Breast epithelium (tissue), 3 donors: ENCODE measurements around the gene LRRC32.

Experiments used
- POLR2A ChIP-seq: fragments of 450-650 bp; IDR thresholded peaks from one replicate; pipeline ENCODE4 v1.6.1; 2016; ENCODE audit warnings: antibody characterized with exemption, mild to moderate bottlenecking, moderate library complexity
- TF ChIP-seq, protein P1 (sequence below), 3 donors: fragments of 450-650 bp; IDR thresholded peaks; one replicate each; pipeline ENCODE4 v1.5.1; 2016 to 2017; ENCODE audit warnings: antibody characterized with exemption in 3 of 3, mild to moderate bottlenecking in 3 of 3, moderate library complexity in 3 of 3

GRCh38 chr11:76661306-76661751 lies 9.2 kb downstream of the LRRC32 start:
- TF ChIP-seq, protein P1, sequence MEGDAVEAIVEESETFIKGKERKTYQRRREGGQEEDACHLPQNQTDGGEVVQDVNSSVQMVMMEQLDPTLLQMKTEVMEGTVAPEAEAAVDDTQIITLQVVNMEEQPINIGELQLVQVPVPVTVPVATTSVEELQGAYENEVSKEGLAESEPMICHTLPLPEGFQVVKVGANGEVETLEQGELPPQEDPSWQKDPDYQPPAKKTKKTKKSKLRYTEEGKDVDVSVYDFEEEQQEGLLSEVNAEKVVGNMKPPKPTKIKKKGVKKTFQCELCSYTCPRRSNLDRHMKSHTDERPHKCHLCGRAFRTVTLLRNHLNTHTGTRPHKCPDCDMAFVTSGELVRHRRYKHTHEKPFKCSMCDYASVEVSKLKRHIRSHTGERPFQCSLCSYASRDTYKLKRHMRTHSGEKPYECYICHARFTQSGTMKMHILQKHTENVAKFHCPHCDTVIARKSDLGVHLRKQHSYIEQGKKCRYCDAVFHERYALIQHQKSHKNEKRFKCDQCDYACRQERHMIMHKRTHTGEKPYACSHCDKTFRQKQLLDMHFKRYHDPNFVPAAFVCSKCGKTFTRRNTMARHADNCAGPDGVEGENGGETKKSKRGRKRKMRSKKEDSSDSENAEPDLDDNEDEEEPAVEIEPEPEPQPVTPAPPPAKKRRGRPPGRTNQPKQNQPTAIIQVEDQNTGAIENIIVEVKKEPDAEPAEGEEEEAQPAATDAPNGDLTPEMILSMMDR (IDR thresholded peaks at IDR 0.05): no peak
- no peak for TF ChIP-seq POLR2A
